GM12891 (cell line): Measurements from ENCODE around the gene RAC2.

Experiments used
- PAX5 ChIP-seq: IDR thresholded peaks from 2 replicates; pipeline ENCODE4 v1.6.1; 2011; ENCODE audit warnings: low read length, moderate library complexity, mild to moderate bottlenecking; ENCODE audit not compliant: insufficient read depth, severe bottlenecking
- POLR2A ChIP-seq: IDR thresholded peaks from 2 replicates; pipeline ENCODE4 v1.6.1; 2011; ENCODE audit warnings: low read depth, low read length, control low read depth
- POLR2AphosphoS5 ChIP-seq: IDR thresholded peaks from 2 replicates; pipeline ENCODE4 v1.6.1; 2011; ENCODE audit warnings: low read depth, low read length, control low read depth
- POU2F2 ChIP-seq: IDR thresholded peaks from 2 replicates; pipeline ENCODE4 v1.6.1; 2011; ENCODE audit warnings: low read depth, mild to moderate bottlenecking, control low read depth, low read length, moderate library complexity
- SPI1 ChIP-seq: IDR thresholded peaks from 2 replicates; pipeline ENCODE4 v1.6.1; 2011; ENCODE audit warnings: low read depth, low read length, control low read depth
- TAF1 ChIP-seq: IDR thresholded peaks from 2 replicates; pipeline ENCODE4 v1.6.1; 2011; ENCODE audit warnings: low read depth, low read length, control low read depth

DNA sequence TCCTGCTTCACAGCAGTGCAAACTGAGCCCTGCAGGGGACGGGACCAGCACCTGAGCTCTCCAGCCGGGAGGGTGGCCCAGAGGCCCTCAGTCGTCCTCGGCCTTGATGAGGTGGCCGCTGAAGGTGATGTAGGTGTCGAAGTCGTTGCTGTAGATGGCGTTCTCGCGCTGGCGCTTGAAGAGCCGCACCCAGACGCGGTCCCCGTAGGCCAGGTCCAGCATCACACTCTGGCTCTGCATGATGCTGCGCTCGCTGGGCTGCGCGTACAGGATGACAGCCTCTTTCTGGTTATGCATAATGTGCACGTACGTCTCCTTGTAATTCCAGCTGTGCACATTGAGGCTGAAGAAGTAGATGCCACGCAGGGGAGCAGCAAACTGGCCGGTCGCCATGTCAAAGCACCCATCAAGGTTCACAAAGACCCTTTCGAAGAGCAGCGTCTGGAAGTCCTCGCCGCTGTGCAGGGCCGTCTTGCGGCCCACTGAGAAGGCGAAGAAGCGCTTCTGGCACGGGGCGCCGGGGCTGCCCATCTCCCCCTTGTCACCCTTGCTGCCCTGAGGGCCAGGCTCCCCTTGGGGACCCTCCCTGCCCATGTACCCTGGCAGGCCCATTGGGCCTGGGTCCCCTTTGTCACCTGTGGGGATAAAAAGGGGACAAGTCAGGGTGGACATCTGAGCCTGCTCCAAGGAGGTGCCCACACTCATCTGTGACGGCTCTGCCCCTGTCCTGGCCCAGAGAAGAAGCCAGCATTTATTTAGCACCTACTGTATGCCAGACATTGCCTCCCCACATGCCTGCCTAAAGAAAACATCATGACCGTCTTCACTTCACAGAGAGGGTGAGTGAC is 61.7 kb downstream of the RAC2 start:
- no peak for TF ChIP-seq POLR2AphosphoS5
- TF ChIP-seq POLR2A = no peak
- TF ChIP-seq TAF1 = no peak
- TF ChIP-seq SPI1 = no peak
- no peak for TF ChIP-seq POU2F2
- no peak for TF ChIP-seq PAX5
